K562 (cell line): ENCODE results near the gene KCNMB2. TPM values are rescaled to one million over a fixed set of nuclear protein-coding genes. Genes with fewer than 3 reads are reported as not detected.

Source experiments
- ATAC-seq: fragments of 200-7000 bp; cut with Tn5 transposase; 3 replicates; pipeline ENCODE4 v1.9.1; 2020; ENCODE audit warnings: moderate library complexity
- BruUV-seq: library from RNA; stranded (reverse); fragments of 400-500 nt; replicated peaks from 2 replicates; lab custom pipeline; 2021; lab: Mats Ljungman, UMichigan
- CTCF ChIA-PET: fragments of 300-600 bp; formaldehyde crosslinking; extraction: SDS; loops from one replicate; lab custom pipeline; 2021; ENCODE audit warnings: low intra/inter-chr PET ratio; lab: Yijun Ruan, JAX
- POLR2A ChIA-PET: fragments of 300-600, 350-650 bp; sonication (Branson Sonifier 250); formaldehyde crosslinking; extraction: SDS; loops from one replicate; lab custom pipeline; 2021; ENCODE audit warnings: antibody characterized with exemption, inconsistent platforms; lab: Yijun Ruan, JAX
- DNase-seq, 4 experiments: peaks; one replicate each; pipeline versions ENCODE4 v3.0.0 to v3.0.0-alpha.2; 2011 to 2018; ENCODE audit warnings: low spot score in 3 of 4, mixed read lengths in 3 of 4; ENCODE audit errors: extremely low read depth in 1 of 4
- FAIRE-seq: peaks from 2 replicates; lab custom pipeline; 2011; peaks lifted over from hg19 to GRCh38; lab: Jason Lieb, UNC
- H2AFZ ChIP-seq: 2 replicates; pipeline ENCODE4 v1.6.0; 2011; ENCODE audit warnings: low read depth, low read length, control low read depth, inconsistent platforms
- H3K27ac ChIP-seq: fragments of 200-600 bp; 3 replicates; pipeline ENCODE4 v1.8.0; 2011; ENCODE audit warnings: low read depth, mild to moderate bottlenecking, control low read depth, inconsistent platforms, low read length, moderate library complexity, mixed read lengths; ENCODE audit errors: extremely low read depth
- H3K27me3 ChIP-seq, 2 experiments: fragments of 300-600 bp in 1 of 2; 2 replicates in 1 of 2; 3 replicates in 1 of 2; pipeline versions ENCODE4 v1.6.0 to v1.8.0; 2011; ENCODE audit warnings: inconsistent platforms in 2 of 2, low read length in 2 of 2, mild to moderate bottlenecking in 1 of 2, mixed read lengths in 1 of 2, moderate library complexity in 1 of 2; ENCODE audit not compliant: control insufficient read depth in 2 of 2, insufficient read depth in 2 of 2
- H3K36me3 ChIP-seq: fragments of 300-600 bp; 3 replicates; pipeline ENCODE4 v1.8.0; 2011; ENCODE audit warnings: mild to moderate bottlenecking, low read length, inconsistent platforms; ENCODE audit not compliant: control insufficient read depth, insufficient read depth
- H3K4me1 ChIP-seq, 2 experiments: fragments of 200-600 bp in 1 of 2; replicated peaks in 1 of 2; 2 replicates in 1 of 2; 3 replicates in 1 of 2; pipeline versions ENCODE4 v1.5.1 to v1.8.0; 2011; ENCODE audit warnings: inconsistent platforms in 2 of 2, low read length in 2 of 2, mild to moderate bottlenecking in 1 of 2, mixed read lengths in 1 of 2, moderate library complexity in 1 of 2; ENCODE audit not compliant: control insufficient read depth in 2 of 2, insufficient read depth in 2 of 2
- H3K4me2 ChIP-seq: 2 replicates; pipeline ENCODE4 v1.6.1; 2011; ENCODE audit warnings: low read length, control low read depth, inconsistent platforms, mixed read lengths; ENCODE audit not compliant: insufficient read depth
- H3K4me3 ChIP-seq: fragments of 200-600 bp; sonication (generic), shearing (Covaris generic); 2 replicates; pipeline ENCODE4 v1.5.1; 2016; ENCODE audit warnings: control low read depth, inconsistent platforms
- H3K79me2 ChIP-seq: fragments of 200-600 bp; 3 replicates; pipeline ENCODE4 v1.8.0; 2011; ENCODE audit warnings: low read length, inconsistent platforms; ENCODE audit not compliant: control insufficient read depth, insufficient read depth
- H3K9ac ChIP-seq, 2 experiments: 2 replicates each; pipeline versions ENCODE4 v1.6.0 to v1.6.1; 2011; ENCODE audit warnings: low read depth in 2 of 2, low read length in 2 of 2, control low read depth in 1 of 2, inconsistent platforms in 1 of 2, mild to moderate bottlenecking in 1 of 2, mixed read lengths in 1 of 2; ENCODE audit not compliant: insufficient read depth in 1 of 2
- H3K9me1 ChIP-seq: one replicate; pipeline ENCODE4 v1.6.0; 2011; ENCODE audit warnings: inconsistent platforms, mild to moderate bottlenecking, low read length, moderate library complexity; ENCODE audit not compliant: control insufficient read depth, insufficient read depth
- H3K9me3 ChIP-seq: replicated peaks from 2 replicates; pipeline ENCODE4 v1.5.1; 2011; ENCODE audit warnings: low read depth, low read length, inconsistent platforms; ENCODE audit not compliant: control insufficient read depth, insufficient read depth
- H4K20me1 ChIP-seq: replicated peaks from 2 replicates; pipeline ENCODE4 v1.6.1; 2011; ENCODE audit warnings: low read length, inconsistent platforms, mixed read lengths; ENCODE audit not compliant: control insufficient read depth, insufficient read depth
- C11orf30 ChIP-seq: fragments of 450-650 bp; IDR thresholded peaks from 2 replicates; pipeline ENCODE4 v1.6.1; 2016; ENCODE audit warnings: low read depth, mild to moderate bottlenecking
- MAFF ChIP-seq: IDR thresholded peaks from 2 replicates; pipeline ENCODE4 v1.6.1; 2012; ENCODE audit warnings: low read length, improper control_type of control experiment
- MAFG ChIP-seq: fragments of 450-650 bp; conservative IDR thresholded peaks from 2 replicates; pipeline ENCODE4 v1.6.1; 2016; ENCODE audit warnings: missing genetic modification characterization, missing compliant biosample characterization
- MAFK ChIP-seq: IDR thresholded peaks from 2 replicates; pipeline ENCODE4 v1.6.1; 2011; ENCODE audit warnings: low read length, improper control_type of control experiment
- NELFE ChIP-seq: IDR thresholded peaks from 2 replicates; pipeline ENCODE4 v1.6.1; 2011; ENCODE audit warnings: mild to moderate bottlenecking; ENCODE audit not compliant: insufficient read depth, insufficient read length
- NFE2L1 ChIP-seq: fragments of 450-650 bp; IDR thresholded peaks from 2 replicates; pipeline ENCODE4 v1.6.1; 2016; ENCODE audit warnings: missing genetic modification characterization, low read depth, mild to moderate bottlenecking, missing compliant biosample characterization, moderate library complexity, borderline replicate concordance
- ZNF3 ChIP-seq: fragments of 250-450 bp; sonication (Bioruptor Pico); IDR thresholded peaks from 2 replicates; pipeline ENCODE4 v1.5.0; 2021; ENCODE audit warnings: mild to moderate bottlenecking, moderate library complexity
- ZNF316 ChIP-seq: fragments of 450-650 bp; IDR thresholded peaks from 2 replicates; pipeline ENCODE4 v1.6.1; 2016
- ZNF668 ChIP-seq: fragments of 250-450 bp; sonication (Bioruptor Pico); IDR thresholded peaks from 2 replicates; pipeline ENCODE4 v1.8.0; 2022; ENCODE audit warnings: mild to moderate bottlenecking, inconsistent platforms
- ZZZ3 ChIP-seq: fragments of 450-650 bp; IDR thresholded peaks from 2 replicates; pipeline ENCODE4 v1.6.1; 2016; ENCODE audit warnings: antibody characterized with exemption, mild to moderate bottlenecking, moderate library complexity
- WGBS: fragments of 100-300 bp; shearing (Covaris generic); methylation state at CpG from one replicate; pipeline ENCODE4 v1.1.6; 2016; ENCODE audit warnings: low coverage, mixed read lengths; ENCODE audit not compliant: insufficient coverage; ENCODE audit errors: missing lambda C conversion rate; 5-methylcytosine and 5-hydroxymethylcytosine counted together
- in situ Hi-C: fragments of 300-500 bp; cut with MboI; formaldehyde crosslinking; loops from 4 replicates; pipeline ENCODE4 v1.15.0; 2018; ENCODE audit warnings: inconsistent platforms, mixed read lengths
- intact Hi-C: fragments of 100-400 bp; cut with micrococcal nuclease; formaldehyde crosslinking; loops from 2 replicates; pipeline ENCODE4 v1.14.2; 2022
- polyA plus RNA-seq, 8 experiments: library from polyadenylated mRNA; depleted of rRNA in 4 of 8; stranded (reverse) in 5 of 8; unstranded in 3 of 8; fragments of >200 nt; fragmentation: Nextera tagmentation in 2 of 8; fragmentation: Illumina TruSeq in 1 of 8; extraction: Ambion mirVana in 2 of 8; extraction: Trizol in 1 of 8; gene quantifications; 2 replicates each; pipeline versions ENCODE4 v1.2.1 to v1.2.3, GENCODE V29; 2011 to 2014; ENCODE audit warnings: inconsistent platforms in 1 of 8, missing spikeins in 1 of 8
- total RNA-seq, 7 experiments: library from RNA; depleted of rRNA in 6 of 7; stranded (reverse); fragments of >200 nt in 6 of 7; fragmentation: Illumina TruSeq in 2 of 7; extraction: Trizol in 2 of 7; gene quantifications; 2 replicates each; pipeline versions ENCODE4 v1.2.1 to v1.2.3, GENCODE V29; 2011 to 2021; ENCODE audit warnings: low replicate concordance in 1 of 7
- TF ChIP-seq, protein P1 (sequence below): fragments of 450-650 bp; IDR thresholded peaks from 2 replicates; pipeline ENCODE4 v1.7.0; 2016; ENCODE audit warnings: borderline replicate concordance

Gene KCNMB2
- total and polyA plus RNA-seq, 9 of the 15 experiments (the other 6 are each of a cell fraction or from before 2014, with no cell fraction given), result 0.04 to 0.15 TPM; not detected in 7

DNA sequence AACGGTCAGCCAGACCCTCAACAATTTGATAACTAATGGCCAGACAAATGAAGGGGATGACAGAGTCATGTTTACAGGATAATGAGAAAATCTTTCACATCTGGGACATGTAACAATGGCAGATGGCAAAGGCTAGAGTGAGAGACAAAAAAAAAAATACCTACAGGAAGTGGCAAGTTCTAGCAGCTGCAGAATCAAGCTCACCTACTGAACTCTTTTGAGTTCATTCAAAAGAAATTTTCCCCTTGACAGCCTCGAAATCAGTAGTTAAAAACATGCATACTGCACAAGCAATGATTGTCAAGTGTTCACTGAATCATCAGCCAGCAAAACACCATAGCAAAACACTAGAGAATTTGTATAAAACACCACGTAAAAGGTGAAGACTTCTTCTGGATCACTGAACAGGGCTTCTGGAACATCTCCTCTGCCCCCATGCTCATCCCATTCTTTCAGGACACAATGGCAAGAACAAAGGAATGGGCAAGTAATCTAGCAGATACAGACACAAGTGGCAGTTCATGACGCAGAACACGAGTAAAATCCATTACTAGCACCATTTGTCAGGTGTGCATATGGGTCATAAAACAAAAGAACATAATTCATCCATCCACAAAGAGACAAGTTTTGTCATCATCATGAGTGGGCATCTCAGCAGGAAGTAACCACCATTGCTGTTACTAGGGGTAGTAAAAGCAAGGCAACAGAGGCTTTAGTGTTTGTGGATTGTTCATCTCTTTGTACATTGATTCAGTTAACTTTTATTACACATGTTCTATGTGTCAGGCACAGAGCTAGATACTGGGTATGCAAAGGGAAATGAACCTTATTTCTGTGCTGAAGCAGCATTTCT is 13.8 kb upstream of the KCNMB2 start (continued):
- TF ChIP-seq, protein P1, sequence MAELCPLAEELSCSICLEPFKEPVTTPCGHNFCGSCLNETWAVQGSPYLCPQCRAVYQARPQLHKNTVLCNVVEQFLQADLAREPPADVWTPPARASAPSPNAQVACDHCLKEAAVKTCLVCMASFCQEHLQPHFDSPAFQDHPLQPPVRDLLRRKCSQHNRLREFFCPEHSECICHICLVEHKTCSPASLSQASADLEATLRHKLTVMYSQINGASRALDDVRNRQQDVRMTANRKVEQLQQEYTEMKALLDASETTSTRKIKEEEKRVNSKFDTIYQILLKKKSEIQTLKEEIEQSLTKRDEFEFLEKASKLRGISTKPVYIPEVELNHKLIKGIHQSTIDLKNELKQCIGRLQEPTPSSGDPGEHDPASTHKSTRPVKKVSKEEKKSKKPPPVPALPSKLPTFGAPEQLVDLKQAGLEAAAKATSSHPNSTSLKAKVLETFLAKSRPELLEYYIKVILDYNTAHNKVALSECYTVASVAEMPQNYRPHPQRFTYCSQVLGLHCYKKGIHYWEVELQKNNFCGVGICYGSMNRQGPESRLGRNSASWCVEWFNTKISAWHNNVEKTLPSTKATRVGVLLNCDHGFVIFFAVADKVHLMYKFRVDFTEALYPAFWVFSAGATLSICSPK, result no peak
- TF ChIP-seq ZNF668 (CRISPR knock-in tag), result no peak
- TF ChIP-seq, all 486 proteins: peak for 0

DNA sequence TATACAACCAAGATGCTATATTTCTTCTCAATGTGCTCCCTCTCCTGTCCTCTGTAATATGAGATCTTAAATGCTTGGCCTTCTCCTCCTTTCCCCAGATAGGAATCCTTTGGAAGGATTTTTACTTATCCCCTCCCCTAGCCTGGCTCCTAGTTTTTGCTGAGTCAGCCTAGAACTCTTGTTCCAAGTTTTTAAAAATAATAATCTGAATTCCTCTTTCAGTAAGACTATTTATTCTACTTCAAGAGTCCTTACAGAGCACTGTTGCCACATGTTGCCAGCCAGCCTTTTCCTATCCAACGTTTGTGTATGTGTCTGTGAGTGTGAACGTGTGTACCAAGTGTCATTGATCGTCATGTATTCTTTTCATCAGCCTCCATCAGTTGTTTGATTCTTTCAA is 11.0 kb upstream of the KCNMB2 start:
- H3K4me1 ChIP-seq, result no peaks in the 10 kb centered on the region
- H3K27me3 ChIP-seq, result no peaks in the 10 kb centered on the region
- no peak for ATAC-seq
- ChIA-PET CTCF (no interaction called here), POLR2A (no interaction called here)
- FAIRE-seq, result no peak
- H2AFZ ChIP-seq, result no peak overlapping the region
- TF ChIP-seq ZZZ3 (no peak), ZNF3 (no peak), NFE2L1 (tag) (peak; percentile 32; the same call in 1 of the 2 replicates), MAFG (tag) (peak; percentile 88), MAFF (peak; percentile 84), MAFK (peak; percentile 79), NELFE (no peak), ZNF316 (peak; percentile 86), C11orf30 (peak; percentile 80)
- H3K4me2 ChIP-seq, result no peak overlapping the region
- intact Hi-C loops (no loop called here), in situ Hi-C loops (no loop called here)
- no peaks in the 10 kb centered on the region for H4K20me1 ChIP-seq
- H3K36me3 ChIP-seq, result no peaks in the 10 kb centered on the region
- H3K27ac ChIP-seq, result no peak overlapping the region
- no peak for DNase-seq
- no peaks in the 10 kb centered on the region for H3K9me3 ChIP-seq
- BruUV-seq, result no TSS peak
- H3K9me1 ChIP-seq, result no peaks in the 10 kb centered on the region
- H3K9ac ChIP-seq, result no peak overlapping the region
- no peaks in the 10 kb centered on the region for H3K79me2 ChIP-seq
- WGBS, result 0% methylated on average over 3 of the region's 3 CpGs
- H3K4me3 ChIP-seq, result no peak overlapping the region
